WERI-Rb-1 (cell line): ENCODE results near the gene KDM2B.

Experiments
- DNase-seq: peaks from one replicate; pipeline ENCODE4 v3.0.0-alpha.2; 2020
- H3K27ac ChIP-seq: fragments of 250-450 bp; sonication (Bioruptor Pico); 2 replicates; pipeline ENCODE4 v1.5.1; 2020; ENCODE audit warnings: mild to moderate bottlenecking, moderate library complexity
- H3K27me3 ChIP-seq: fragments of 250-450 bp; sonication (Bioruptor Pico); 2 replicates; pipeline ENCODE4 v1.5.1; 2021; ENCODE audit warnings: mild to moderate bottlenecking, low read depth, moderate library complexity; ENCODE audit not compliant: insufficient read depth, severe bottlenecking
- H3K36me3 ChIP-seq: fragments of 250-450 bp; sonication (Bioruptor Pico); 2 replicates; pipeline ENCODE4 v1.5.1; 2020; ENCODE audit warnings: mild to moderate bottlenecking, moderate library complexity
- H3K4me3 ChIP-seq: 2 replicates; pipeline ENCODE4 v1.5.1; 2011; ENCODE audit warnings: low read depth, mild to moderate bottlenecking, control low read depth, low read length
- H3K9me3 ChIP-seq: fragments of 250-450 bp; sonication (Bioruptor Pico); 2 replicates; pipeline ENCODE4 v1.5.1; 2021; ENCODE audit warnings: mild to moderate bottlenecking, moderate library complexity; ENCODE audit not compliant: severe bottlenecking
- TF ChIP-seq, protein P1 (sequence below): IDR thresholded peaks from 2 replicates; pipeline ENCODE4 v1.5.1; 2011; ENCODE audit warnings: low read depth, mild to moderate bottlenecking, control low read depth, inconsistent platforms, low read length

KDM2B gene

DNA sequence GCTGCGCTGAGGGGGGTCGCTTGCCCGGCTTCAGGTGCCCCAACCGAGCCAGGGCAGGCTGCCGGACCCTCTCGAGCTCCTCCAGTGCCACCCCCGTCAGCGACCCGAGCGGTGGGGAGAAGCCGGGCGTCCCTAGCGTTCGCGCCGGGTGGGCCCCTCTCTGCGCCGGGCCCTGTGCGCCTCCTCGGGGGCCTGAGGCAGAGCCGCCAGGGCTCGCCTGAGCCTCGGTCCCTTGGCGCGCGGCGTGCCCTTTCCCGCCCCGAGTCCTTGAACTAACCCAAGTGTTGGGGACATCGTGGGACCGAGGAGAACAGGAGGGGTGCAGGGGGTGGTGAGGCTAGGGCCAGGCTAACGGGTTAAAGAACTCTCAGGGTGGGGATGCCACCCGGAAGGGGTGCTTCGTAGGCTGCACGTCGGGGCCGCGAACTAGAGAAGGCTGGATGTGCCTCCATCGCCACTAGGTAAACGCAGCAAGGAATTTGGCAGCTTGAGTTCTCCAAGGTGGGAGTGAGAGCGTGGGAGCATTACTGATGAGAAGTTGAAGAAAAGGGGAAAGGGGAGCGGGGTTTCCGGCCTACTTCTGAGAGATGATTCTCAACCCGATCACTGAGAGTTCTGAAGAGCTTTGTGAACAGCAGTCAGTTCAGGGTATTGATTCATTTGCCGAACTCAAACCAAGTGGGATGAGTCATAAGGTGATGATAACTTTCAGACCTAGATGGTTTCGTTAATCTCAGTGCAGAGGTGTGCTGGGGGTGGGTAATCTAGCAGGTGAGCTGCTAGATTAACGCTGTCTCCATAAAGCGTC lies 180.3 kb downstream of the KDM2B start:
- Histone ChIP-seq H3K36me3 (peaks cover 21% of the 10 kb centered on the region), H3K4me3 (peak overlapping the region; percentile 76), H3K27ac (peak overlapping the region; percentile 92), H3K27me3 (no peaks in the 10 kb centered on the region), H3K9me3 (no peaks in the 10 kb centered on the region)
- TF ChIP-seq, protein P1, sequence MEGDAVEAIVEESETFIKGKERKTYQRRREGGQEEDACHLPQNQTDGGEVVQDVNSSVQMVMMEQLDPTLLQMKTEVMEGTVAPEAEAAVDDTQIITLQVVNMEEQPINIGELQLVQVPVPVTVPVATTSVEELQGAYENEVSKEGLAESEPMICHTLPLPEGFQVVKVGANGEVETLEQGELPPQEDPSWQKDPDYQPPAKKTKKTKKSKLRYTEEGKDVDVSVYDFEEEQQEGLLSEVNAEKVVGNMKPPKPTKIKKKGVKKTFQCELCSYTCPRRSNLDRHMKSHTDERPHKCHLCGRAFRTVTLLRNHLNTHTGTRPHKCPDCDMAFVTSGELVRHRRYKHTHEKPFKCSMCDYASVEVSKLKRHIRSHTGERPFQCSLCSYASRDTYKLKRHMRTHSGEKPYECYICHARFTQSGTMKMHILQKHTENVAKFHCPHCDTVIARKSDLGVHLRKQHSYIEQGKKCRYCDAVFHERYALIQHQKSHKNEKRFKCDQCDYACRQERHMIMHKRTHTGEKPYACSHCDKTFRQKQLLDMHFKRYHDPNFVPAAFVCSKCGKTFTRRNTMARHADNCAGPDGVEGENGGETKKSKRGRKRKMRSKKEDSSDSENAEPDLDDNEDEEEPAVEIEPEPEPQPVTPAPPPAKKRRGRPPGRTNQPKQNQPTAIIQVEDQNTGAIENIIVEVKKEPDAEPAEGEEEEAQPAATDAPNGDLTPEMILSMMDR: no peak
- DNase-seq: peak; percentile 33

DNA sequence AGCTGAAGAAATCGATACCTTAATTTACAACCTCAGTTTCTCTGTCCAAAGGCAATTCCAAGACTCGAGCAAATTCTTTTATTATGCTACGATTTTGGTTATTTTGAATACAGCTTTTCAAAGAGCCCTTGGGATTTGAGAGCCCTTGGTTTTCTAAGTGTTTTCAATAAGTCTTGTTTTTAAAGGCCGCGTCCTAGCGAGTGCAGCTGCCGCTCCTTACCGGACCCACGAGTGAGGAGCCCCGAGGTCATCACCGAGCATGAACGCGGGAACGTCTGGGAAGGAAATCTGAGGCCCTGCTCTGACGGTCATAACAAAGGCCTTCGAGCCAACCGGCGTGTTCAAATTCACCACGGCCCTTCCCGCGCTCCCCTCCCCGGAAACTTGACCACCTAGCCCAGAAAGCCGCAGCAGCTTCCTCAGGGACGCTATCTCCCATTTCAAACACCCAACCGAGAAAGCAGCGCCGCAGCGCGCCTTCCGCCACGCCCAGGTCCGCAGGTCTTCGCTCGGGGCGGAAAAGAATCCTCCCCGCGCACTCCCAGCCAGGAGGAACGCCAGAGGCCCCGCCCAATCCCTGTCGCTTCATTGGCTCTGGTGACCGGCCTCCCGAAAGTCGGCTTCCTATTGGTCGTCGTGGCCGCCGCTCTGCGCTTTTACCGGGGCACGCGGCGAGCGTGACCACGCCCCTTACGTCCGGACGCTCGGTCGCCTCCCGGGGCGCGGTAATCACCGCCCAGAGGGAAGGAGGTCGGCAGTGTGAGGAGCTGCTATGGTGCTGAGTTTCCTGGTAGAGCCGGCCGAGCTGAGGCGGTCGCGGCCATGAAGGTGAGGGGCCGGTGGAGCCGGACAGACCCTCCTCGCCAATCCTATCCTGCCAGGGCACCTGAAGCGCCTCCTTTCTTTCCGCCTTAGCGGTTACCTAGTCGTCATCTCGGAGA lies 181.2 kb downstream of the KDM2B start, which contains the start of gene RNF34:
TSS of gene RNF34 (plus strand) at position 728 of the 941 bp plus-strand sequence. CDS start at position 823, 95 bp downstream.
- Histone ChIP-seq H3K27ac (peak within 1 kb of the TSS; percentile 92), H3K4me3 (peak within 1 kb of the TSS; percentile 76)

DNA sequence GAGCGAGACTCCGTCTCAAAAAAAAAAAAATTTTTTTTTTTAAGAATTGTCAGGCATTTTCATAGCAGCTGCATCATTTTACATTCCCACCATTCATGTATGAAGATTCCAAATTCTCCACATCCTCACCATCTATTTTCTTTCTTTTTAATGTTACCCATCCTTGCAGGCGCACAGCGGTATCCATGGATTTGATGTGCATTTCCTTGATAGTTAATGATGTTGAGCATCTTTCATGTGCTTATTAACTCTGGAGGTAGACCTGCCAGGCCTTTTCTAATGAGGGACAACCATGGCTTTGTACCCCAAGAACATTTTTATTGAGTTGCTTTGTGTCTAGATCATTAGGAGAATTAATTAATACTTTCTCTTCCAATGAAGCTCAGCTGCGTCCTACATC lies 182.5 kb downstream of the KDM2B start:
- H3K4me3 ChIP-seq: no peak overlapping the region
- peaks cover 6% of the 10 kb centered on the region; the same call in 1 of the 2 replicates for H3K36me3 ChIP-seq

More for the DNA sequence above, 181.2 kb downstream of the KDM2B start, which contains the start of gene RNF34:
- peak; percentile 99 for DNase-seq
- TF ChIP-seq, protein P1: no peak
- Histone ChIP-seq H3K27me3 (no peaks in the 10 kb centered on the region), H3K36me3 (peaks cover 13% of the 10 kb centered on the region), H3K9me3 (no peaks in the 10 kb centered on the region)

DNA sequence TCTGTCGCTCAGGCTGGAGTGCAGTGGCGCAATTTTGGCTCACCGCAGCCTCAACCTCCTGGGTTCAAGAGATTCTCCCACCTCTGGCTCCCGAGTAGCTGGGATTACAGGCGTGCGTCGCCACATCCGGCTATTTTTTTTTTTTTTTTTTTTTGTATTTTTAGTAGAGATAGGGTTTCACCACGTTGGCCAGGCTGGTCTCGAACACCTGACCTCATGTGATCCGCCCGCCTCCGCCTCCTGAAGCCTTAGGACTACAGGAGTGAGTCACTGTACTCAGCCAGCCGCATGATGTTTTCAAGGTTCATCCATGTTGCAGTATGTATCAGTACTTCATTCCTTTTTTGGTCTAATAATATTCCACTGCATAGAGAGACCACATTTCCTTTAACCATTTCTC lies 183.3 kb downstream of the KDM2B start:
- H3K36me3 ChIP-seq: no peaks in the 10 kb centered on the region
- DNase-seq: no peak
- H3K4me3 ChIP-seq: no peak overlapping the region
- no peaks in the 10 kb centered on the region for H3K27me3 ChIP-seq
- H3K9me3 ChIP-seq: no peaks in the 10 kb centered on the region
- TF ChIP-seq, protein P1: no peak
- H3K27ac ChIP-seq: no peak overlapping the region

More for the DNA sequence above, 182.5 kb downstream of the KDM2B start:
- DNase-seq: no peak
- no peaks in the 10 kb centered on the region for H3K9me3 ChIP-seq
- H3K27me3 ChIP-seq: no peaks in the 10 kb centered on the region
- TF ChIP-seq, protein P1: no peak
- H3K27ac ChIP-seq: no peak overlapping the region

DNA sequence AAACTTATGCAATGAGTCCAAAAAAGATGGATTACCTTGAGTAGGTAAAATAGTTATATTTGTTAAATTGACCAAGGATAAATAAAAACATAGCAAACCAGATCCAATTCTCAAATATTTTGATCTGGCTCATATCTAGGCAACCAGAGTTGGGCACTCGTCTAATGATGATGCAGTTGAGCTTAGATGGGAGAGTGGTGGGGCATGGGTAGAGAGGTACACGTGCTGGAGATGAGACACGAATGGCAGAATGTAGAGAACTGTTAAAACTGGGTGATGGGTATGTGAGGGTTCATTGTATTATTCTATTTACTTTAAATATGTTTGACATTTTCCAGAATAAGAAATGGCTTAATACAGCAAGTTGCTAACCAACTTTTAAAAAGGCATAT lies 188.5 kb downstream of the KDM2B start:
- H3K36me3 ChIP-seq: no peaks in the 10 kb centered on the region
- TF ChIP-seq, protein P1: no peak
- no peak overlapping the region for H3K4me3 ChIP-seq
- DNase-seq: no peak
- H3K27ac ChIP-seq: no peak overlapping the region
- no peaks in the 10 kb centered on the region for H3K9me3 ChIP-seq
- no peaks in the 10 kb centered on the region for H3K27me3 ChIP-seq
